ENCODE results near the gene MAB21L3. TPM values are rescaled to one million over a fixed set of nuclear protein-coding genes. Genes with fewer than 3 reads are reported as not detected.

MAB21L3 gene
- total and polyA plus RNA-seq, 2 experiments from 2014 or later, result not detected

- Mint-ChIP-seq H3K4me3 (no peak overlapping the region), H3K36me3 (ENCODE audit: low read depth) (no peaks in the 10 kb centered on the region), H3K27me3 (ENCODE audit: insufficient read depth, low read depth, poor library complexity) (no peaks in the 10 kb centered on the region), H3K4me1 (peaks cover 3% of the 10 kb centered on the region; the same call in 1 of the 3 replicates), H3K9me3 (no peaks in the 10 kb centered on the region), H3K27ac (no peak overlapping the region)
- H3K4me2 ChIP-seq, result no peak overlapping the region
- H3K27ac ChIP-seq (ENCODE audit: low read depth), result no peak overlapping the region
- H3K4me3 ChIP-seq, result no peak overlapping the region
- H3K9me2 ChIP-seq (ENCODE audit: insufficient read depth), result no peaks in the 10 kb centered on the region
- ATAC-seq, result no peak
- H3K27me3 ChIP-seq (ENCODE audit: insufficient read depth), result no peaks in the 10 kb centered on the region
- TF ChIP-seq EZH2 (IDR thresholded peaks at IDR 0.05; ENCODE audit: low read depth, unreplicated experiment) (no peak), POLR2AphosphoS5 (IDR thresholded peaks at IDR 0.05; ENCODE audit: low read depth) (no peak), ZNF462 (CRISPR knock-in tag; IDR thresholded peaks at IDR 0.05) (no peak), REST (IDR thresholded peaks at IDR 0.05; ENCODE audit: unreplicated experiment) (no peak), EZH2phosphoT487 (IDR thresholded peaks at IDR 0.05; ENCODE audit: unreplicated experiment) (no peak), NANOG (IDR thresholded peaks at IDR 0.05; ENCODE audit: borderline replicate concordance) (no peak), ETS1 (IDR thresholded peaks at IDR 0.05) (no peak), STAT1 (IDR thresholded peaks at IDR 0.05; ENCODE audit: unreplicated experiment) (no peak), ZNF331 (CRISPR knock-in tag; IDR thresholded peaks at IDR 0.05; ENCODE audit: low read depth) (no peak), JUNB (IDR thresholded peaks at IDR 0.05; ENCODE audit: unreplicated experiment) (no peak), ZNF114 (CRISPR knock-in tag; IDR thresholded peaks at IDR 0.05) (no peak), CTCF (conservative IDR thresholded peaks at IDR 0.05; ENCODE audit: low read depth in 2 of 2) (no peak), CREB1 (CRISPR knock-in tag; IDR thresholded peaks at IDR 0.05; ENCODE audit: low read depth) (no peak)
- H2AFZ ChIP-seq, result no peak overlapping the region
- no peak for DNase-seq (ENCODE audit: low spot score)
- no peaks in the 10 kb centered on the region for H3F3A ChIP-seq (replicated peaks; ENCODE audit: low read depth)
- H3K4me1 ChIP-seq (ENCODE audit: insufficient read depth), result no peaks in the 10 kb centered on the region
- H4K20me1 ChIP-seq (replicated peaks; ENCODE audit: insufficient read depth), result no peaks in the 10 kb centered on the region; the same call in 1 of the 2 replicates
- H3K79me2 ChIP-seq (replicated peaks; ENCODE audit: insufficient read depth), result no peaks in the 10 kb centered on the region
- no peaks in the 10 kb centered on the region for H3K36me3 ChIP-seq (ENCODE audit: insufficient read depth)
Observed at GRCh38 chr1:116115476-116116439, 4.6 kb downstream of the MAB21L3 start.

All from GM23338 (cell line).